NAMALWA (cell line): ENCODE data around the gene ADGRG7.

ENCODE experiments used
- DNase-seq: peaks from one replicate; pipeline ENCODE4 v3.0.0-alpha.2; 2015; ENCODE audit warnings: low spot score

The ADGRG7 gene

DNA sequence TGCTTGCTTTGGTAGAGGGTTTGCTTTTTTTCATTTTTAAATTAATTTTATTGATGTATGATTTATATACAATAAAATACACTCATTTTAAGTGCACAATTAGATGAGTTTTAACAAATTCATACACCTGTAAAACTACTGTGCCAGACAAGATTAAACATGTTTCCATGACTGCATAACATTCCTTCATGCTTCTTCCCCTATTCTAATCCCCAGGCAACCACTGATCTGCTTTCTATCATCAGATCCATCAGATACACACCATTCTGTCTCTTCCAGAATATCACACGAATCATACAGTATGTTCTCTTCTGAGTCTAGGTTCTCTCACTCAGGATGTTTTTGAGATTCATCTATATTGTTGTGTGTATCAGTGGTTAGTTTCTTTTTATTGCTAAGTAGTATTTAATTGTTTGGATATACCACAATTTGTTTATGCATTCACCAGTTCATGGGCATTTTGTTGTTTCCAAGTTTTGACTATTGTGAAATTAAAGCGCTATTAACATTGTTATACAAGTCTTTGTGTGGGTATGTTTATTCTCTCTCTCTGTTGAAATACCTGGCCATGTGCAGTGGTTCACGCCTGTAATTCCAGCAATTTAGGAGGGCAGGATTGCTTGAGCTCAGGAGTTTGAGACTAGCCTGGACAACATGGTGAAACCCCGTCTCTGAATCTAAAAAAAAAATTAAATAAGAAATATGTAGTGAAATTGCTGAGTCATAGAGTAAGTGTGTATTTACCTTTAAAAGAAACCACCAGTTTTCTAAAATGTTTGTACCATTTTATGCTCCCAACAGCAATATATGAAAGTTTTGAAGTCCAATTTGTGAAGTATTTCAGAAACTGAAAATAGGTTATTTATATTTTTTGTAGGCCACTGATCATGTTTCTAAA, 92.9 kb downstream of the ADGRG7 start:
- DNase-seq, result no peak

DNA sequence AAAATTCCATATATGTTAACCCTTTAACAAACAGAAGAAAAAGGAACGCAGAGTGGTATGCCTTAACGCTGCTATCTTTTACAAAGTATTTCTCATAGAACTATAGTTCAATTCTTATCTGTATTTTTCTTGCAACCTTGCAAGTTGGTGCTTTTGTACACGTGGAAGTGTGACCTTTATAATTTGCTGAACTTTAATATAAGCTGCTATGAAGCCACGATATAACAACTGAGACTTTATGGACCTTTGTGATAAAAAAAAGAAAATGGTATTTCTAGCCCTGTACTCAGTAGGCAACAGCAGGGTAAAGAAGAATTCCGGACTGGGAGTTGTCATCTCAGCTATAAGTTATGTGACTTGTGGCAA, 93.6 kb downstream of the ADGRG7 start:
- DNase-seq, result no peak

DNA sequence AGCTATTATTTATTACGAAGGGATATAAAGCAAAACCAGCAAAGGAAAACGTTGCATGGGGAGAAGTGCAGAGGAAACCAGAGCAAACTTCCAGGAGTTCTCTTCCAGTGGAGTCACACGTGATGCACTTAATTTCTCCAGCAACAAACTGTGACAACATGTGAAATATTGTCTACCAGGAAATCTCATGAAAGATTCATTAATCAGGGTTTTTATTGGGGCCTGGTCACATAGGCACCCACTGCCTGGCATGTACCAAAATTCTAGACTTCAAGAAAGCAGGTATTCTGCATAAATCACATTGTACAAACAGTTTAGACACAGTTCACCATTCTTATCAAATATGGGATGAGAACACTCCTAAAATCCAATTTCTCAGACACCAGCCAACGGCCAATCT, 94.5 kb downstream of the ADGRG7 start:
- DNase-seq, result no peak

DNA sequence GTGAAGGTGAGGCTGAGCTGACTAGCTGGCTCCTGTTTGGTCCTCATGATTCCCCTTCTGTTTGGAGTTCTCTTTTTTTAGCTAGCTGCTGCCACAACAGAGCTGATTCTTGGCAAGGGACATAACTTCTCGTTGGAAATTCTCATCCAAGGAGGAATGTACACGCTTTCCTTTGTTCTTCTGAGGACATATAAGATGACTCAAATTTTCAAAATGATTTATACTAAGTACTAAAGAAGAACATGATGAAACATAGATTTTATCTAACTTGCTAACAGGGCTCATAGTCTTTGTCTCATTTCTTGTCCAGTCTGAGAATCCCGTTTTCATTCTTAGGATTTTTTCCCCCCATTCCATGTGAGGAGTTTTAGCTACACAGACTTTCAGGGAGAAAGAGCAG, 97.0 kb downstream of the ADGRG7 start:
- DNase-seq, result no peak

DNA sequence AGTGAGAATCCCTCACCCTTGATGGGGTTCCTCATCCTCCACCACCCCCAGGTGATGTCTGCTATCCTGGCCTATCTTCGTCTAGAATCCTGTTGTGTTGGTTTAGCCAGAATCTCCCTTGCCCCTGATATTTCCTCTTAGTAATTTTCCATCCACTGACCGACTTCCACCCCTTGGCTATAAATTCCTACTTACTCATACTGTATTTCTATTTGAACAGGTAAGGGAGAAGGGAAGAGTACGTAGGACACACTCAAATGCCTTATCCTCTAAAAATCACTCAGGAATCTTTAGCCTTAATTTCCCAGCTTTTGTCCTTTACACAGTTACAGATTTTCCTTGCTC, 99.2 kb downstream of the ADGRG7 start:
- DNase-seq, result no peak

DNA sequence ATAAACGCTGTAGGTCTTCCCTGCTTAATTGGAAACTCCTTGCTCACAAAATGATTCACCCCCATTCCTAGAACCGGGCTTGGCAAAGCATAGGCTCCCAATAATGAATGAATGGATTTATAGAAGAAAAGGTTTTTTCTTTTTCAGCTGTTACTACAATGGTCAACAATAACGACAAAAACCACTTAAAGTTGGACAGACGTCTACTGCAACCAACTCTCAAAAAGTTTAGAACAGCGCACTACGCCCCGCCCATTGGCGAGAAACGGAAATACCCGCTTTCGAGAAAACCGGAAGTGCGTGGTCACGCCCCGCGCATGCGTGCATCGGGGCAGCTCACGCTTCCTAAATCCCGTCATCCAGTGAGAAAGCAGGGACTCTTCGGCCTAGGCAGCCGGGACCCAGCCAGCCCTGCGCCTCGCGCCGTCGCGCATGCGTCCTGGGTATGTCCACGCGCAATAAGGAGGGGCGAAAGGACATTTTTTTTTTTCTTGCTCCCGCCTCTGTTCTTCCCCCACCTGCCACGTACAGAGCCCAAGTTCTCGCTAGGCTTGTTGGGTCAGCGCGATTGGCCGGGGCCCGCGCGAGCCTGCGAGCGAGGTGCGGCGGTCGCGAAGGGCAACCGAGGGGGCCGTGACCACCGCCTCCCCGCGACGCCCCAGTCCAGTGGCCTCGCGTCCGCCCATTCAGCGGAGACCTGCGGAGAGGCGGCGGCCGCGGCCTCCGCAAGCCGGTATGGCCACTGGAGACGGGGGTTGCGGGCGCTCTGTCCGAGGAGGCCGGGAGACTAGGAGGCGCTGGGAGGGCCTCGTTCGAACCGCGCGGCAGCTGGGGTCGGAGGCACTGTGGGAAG, 99.8 kb downstream of the ADGRG7 start, which contains the start of gene TFG:
TFG (plus strand) TSS at position 506 of the 853 bp plus-strand sequence. CDS start 4,192 bp downstream, outside the sequence.
- peak; percentile 98 for DNase-seq

DNA sequence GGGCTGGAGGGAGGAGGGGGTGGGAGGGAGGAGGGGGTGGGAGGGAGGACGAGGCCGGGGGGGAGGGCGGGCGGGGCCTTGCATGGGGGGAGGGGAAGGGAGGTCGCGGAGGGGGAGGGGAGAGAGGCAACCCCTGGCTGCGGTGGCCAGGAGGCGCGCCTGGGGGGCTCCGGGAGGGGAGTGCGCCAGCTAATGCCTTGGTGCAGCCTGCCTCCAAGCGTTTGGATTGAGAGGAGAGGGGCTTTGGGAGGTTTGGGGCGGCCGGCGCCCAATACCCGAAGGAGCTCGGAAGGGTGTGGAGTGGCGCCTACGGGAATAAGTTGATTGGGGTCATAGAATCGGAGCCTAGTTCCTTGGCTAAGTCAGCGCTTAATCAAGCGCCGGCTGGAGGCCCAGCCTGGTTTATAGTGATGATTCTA, 100.5 kb downstream of the ADGRG7 start:
- no peak for DNase-seq

DNA sequence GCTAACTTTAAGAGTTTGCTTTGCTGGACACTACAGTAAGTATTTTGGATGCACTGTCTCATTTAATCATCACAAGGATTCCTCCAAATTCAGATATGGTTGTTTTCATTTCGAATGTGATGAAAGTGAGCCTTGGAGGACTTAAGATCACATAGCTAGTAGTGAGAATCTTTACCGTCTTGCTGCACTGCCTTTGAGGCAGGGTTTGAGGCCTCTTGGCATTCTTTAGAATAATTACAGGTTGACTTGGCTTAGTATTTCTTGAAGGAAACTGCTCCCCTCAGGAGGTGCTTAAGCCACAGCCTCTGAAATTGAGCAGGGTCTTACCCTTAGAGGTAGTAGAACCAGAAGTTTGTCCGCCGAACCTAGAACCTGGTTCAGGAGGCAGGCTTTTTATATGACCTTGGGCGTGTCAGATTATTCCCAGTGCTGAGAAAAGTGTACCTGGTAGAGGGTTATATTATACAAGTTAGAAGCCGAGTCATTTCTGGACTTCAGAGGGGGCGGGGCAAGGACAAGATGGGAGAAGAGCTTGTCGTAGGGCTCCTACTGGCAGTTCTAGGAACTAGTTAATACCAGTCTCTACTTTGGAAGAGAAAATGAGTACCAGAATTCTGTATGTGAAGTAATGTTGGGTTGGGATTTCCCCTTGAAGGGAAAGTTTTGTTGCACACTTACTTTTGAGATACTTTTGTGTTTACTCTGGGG, 101.0 kb downstream of the ADGRG7 start:
- peak; percentile 68 for DNase-seq

DNA sequence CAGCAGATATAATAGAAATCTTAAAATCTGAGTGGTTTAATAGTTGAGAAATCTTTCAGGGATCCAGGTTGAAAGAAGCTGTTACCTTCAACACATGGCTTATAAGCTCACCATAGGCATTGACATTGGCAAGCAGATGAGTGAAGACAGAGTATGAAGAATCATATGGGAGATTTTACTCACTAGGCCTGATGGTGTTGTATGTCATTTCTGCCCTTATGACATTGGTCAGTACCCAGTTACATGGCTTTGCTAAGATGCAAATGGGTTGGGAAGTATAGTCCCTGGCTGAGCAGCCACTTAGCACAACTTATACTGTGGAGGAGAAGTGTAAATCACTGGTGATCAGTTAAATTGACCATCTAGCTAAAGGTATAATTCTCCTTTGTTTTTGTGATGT, 105.8 kb downstream of the ADGRG7 start:
- no peak for DNase-seq

DNA sequence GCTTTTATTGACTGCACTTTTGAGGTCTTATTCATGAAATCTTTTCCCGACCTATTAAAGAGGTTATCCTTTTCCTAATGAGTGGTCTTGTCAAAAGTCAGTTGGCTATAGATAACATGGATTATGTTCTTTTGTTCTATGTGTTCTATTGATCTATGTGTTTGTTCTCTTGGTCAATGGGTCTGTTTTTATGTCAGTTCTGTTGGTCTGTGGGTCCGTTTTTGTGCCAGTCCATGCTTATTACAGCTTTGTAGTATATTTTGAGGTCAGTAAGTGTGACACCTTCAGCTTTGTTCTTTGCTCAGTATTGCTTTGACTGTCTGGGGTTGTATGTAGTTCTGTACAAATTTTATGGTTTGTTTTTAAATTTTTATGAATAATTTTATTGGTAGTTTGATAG, 107.7 kb downstream of the ADGRG7 start:
- no peak for DNase-seq

DNA sequence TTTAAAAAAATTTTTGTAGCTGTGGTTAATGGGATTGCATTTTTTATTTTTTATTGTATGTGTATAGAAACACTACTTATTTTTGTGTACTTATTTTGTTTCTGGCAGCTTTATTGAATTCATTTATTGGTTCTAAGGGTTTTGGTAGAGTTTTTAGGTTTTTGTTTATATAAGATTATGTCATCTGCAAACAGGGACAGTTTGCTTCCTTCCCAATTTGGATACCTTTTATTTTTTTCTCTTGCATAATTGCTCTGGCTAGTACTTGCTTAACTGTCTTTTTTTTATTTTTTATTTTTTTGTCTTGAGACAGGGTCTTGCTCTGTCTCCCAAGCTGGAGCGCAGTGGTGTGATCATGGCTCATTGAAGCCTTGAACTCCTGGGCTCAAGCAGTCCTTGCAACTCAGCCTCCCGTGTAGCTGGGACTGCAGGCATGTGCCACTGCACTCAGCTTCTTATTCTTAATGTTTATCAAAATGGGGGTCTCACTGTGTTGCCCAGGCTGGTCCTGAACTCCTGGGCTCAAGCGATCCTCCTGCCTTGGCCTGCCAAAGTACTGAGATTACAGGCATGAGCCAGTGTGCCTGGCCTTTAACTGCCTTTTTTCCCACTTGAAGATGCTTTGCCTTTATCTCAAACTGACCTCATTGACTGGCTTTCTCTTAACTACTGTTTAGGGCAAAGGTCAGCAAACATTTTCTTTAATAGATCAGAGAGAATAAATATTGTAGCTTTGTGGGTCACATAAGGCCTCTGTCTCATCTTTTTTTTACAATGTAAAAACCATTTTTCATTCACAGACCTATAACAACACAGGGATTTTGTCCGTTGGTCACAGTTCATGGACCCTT, 108.5 kb downstream of the ADGRG7 start:
- no peak for DNase-seq

DNA sequence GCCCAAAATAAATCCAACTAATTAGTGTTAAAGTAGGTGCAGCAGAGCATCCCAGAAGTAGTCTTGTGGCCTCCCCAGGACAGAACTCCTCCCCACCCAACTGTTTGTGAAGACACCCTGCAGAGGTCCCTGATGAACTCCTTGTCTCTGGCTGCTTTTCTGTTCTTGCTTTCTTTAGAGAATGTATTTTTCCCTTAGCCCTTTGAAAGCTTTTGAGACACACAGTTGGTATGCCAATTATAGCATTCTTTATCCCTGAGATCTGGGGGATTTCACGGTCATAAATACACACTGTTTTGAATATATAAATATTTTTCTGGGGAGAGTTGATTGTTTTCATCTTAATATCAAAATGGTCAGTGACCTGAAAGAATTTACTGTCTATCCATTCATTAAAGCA, 109.7 kb downstream of the ADGRG7 start:
- DNase-seq, result no peak

DNA sequence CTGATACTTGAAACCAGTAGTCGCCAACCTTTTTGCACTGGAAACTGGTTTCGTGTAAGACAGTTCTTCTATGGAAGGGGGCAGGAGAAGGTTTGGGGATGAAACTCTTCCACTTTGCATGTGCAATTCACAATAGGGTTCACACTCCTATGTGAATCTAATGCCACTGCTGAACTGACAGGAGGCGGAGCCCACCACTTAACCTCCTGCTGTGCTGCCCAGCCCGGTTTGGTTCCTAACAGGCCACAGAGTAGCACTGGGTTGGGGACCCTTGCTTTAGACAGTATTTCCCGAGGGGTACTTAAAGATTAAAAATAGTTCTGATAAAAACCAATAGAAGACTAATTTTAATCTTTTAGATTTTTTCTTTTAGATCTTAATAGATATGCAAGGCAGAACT, 111.0 kb downstream of the ADGRG7 start:
- no peak for DNase-seq

DNA sequence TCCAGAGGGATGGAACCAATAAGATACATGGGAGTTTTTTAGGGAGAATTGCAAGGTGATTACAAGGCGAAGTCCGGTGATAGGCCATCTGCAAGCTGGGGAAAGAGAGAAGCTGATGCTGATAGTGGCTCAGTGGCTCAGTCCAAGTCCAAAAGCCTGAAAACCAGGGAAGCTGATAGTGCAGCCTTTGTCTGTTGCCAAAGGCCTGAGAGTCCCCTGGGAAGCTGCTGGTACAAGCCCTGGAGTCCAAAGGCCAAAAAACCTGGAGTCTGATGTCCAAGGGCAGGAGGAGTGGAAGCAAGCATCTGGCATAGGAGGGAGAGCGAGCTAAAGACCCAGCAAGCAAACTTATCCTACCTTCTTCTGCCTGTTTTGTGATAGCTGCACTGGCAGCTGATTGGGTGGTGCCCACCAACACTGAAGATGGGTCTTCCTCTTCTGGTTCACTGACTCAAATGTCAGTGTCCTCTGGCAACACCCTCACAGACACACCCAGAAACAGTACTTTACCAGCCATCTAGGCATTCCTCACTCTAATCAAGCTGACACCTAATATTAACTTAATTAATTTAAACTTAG, 116.6 kb downstream of the ADGRG7 start:
- DNase-seq, result no peak

DNA sequence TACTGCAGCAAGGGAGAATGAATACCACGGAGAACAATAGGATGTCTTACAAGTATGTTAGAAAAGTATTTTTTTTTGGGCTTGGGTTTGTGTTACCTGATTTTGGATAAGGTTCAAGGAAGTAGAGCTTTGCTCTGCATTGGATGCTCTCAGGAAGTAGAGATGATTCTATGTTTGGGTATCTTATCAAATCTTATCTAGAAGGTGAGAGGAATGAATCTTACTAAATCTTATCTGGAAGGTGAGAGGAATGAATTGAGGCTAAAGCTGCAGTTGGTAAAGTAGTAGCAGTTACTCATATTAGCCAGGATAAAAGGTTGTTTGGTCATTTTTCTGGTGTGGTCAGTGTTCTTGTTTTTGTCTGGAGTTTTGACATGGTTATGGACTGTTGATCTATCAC, 117.3 kb downstream of the ADGRG7 start:
- no peak for DNase-seq

DNA sequence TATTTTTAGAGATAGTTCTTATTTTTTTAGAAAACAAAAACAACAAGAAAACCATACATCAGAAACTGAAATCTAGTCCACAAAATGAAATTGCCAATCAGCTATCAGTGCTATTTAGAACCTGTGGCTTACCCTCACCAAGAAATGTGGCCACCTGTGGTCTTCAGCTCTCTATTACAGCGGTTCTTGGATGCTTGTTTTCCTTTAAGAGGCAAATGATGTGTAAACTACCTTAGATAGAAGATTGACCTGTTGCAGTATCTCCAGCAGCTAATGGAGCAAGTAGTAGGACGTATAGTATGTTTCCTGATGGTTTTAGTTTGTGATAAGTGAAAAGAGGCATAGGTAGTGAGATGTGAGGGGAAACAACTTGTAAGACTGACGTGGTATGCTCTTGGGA, 121.1 kb downstream of the ADGRG7 start:
- DNase-seq, result no peak

DNA sequence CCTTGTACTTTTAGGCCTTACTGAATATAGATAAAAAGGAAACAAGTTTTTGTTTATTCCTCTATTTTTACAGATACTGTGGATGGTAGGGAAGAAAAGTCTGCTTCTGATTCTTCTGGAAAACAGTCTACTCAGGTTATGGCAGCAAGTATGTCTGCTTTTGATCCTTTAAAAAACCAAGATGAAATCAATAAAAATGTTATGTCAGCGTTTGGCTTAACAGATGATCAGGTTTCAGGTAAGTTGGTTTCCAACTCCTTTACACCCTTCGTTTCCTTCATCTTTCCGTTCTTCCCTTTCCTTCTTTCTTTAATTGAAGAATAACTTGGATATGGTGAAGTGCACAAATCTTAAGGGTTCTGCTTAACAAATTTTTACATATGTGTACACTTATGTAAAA, 123.0 kb downstream of the ADGRG7 start:
- DNase-seq, result no peak

DNA sequence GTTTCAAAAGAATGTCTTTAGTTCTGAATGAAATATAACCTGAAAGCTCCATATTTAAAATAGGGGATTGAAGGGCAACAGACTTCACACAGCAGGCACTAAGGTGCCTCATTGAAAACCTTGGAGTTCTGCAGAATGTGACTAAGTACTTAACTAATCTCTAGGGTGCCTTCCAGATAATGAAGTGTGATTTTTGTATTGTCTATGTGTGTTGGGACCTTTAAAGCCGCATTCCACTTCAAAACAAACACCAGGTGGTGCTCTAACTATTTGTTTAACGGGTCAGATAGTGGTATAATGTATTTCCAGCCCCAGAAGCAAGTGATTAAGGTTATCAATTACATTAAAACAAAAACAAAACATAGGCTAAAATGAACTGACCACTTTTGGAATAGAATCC, 127.9 kb downstream of the ADGRG7 start:
- peak; percentile 43 for DNase-seq

DNA sequence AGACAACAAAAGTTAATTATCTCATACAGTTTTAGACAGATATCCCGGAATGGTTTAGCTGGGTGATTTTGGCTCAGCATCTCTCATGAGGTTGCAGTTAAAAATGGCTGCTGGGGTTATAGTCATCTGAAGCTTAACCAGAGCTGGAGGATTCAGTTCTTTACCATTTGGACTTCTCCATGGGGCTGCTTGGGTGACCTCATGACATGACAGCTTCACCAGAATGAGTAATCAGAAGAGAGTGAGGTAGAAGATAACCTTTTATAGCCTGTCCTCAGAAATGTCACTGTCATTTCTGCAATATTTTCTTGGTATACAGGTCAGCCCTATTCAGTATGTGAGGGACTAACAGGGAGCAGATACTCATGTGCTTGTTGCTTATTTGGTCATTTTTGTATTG, 130.8 kb downstream of the ADGRG7 start:
- no peak for DNase-seq

DNA sequence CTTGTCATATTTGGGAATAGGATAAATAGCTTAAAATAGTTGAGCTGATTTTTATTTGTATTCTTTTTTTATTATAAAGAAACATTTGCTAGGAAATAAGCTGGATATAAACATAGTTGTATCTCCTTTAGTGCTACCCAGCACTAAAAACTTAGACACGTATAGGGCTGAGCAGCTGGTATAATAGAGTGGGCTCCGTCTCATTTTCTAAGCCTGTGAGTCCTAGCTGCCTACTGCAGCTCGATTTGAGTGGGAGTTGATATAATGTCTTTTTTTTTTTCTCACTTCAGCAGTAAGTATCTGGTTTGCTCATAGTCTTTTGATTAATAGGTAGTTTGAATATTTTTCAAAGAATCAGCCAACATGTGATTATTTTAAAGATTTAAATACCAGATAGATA, 134.1 kb downstream of the ADGRG7 start:
- no peak for DNase-seq

DNA sequence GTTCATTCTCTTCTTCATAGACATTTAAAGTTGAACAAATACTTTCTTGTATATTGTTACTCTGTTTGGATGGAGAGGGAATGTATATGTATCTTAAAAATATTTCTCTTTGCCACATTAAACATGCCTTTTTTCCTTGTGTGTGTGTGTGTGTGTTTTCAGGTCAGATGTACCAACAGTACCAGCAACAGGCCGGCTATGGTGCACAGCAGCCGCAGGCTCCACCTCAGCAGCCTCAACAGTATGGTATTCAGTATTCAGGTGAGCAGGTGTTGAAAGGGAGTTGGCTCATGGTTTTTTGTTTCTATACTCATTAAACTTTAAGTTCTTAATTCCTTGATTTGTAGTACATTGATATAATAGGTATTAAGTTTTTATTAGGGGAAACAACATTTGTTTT, 135.3 kb downstream of the ADGRG7 start:
- no peak for DNase-seq
